ELR (cell line): Measurements from ENCODE around the gene MGAT5.
"Not testable (repeated sequence)": the region's sequence is repeated elsewhere in the genome, so short reads cannot be mapped to it uniquely, and the experiment has no call there.

Experiments
- DNase-seq: peaks from one replicate; pipeline ENCODE4 v3.0.0-alpha.2; 2015; ENCODE audit warnings: low read depth

MGAT5 gene

GRCh38 chr2:134279417-134279816 is 25.5 kb downstream of the MGAT5 start:
- no peak for DNase-seq

GRCh38 chr2:134280231-134280630 is 26.4 kb downstream of the MGAT5 start:
- no peak for DNase-seq

- no peak for DNase-seq
Measured at GRCh38 chr2:134280726-134281125, 26.9 kb downstream of the MGAT5 start.

- DNase-seq, result no peak
Measured at GRCh38 chr2:134281815-134282419, 28.0 kb downstream of the MGAT5 start.

GRCh38 chr2:134282629-134283400 is 28.9 kb downstream of the MGAT5 start:
- no peak for DNase-seq

GRCh38 chr2:134283661-134284060 is 29.8 kb downstream of the MGAT5 start:
- DNase-seq, result no peak

- DNase-seq, result no peak
Measured at GRCh38 chr2:134284119-134284670, 30.3 kb downstream of the MGAT5 start.

GRCh38 chr2:134287323-134287722 is 33.5 kb downstream of the MGAT5 start:
- no peak for DNase-seq

- DNase-seq, result no peak
Measured at GRCh38 chr2:134288814-134289213, 34.9 kb downstream of the MGAT5 start.

- DNase-seq, result no peak
Measured at GRCh38 chr2:134289225-134289624, 35.4 kb downstream of the MGAT5 start.

- DNase-seq, result peak; percentile 33
Measured at GRCh38 chr2:134290358-134290757, 36.5 kb downstream of the MGAT5 start.

GRCh38 chr2:134292514-134292913 is 38.6 kb downstream of the MGAT5 start:
- DNase-seq, result no peak

GRCh38 chr2:134293719-134294537 is 40.1 kb downstream of the MGAT5 start:
- no peak for DNase-seq

GRCh38 chr2:134294598-134294997 is 40.7 kb downstream of the MGAT5 start:
- DNase-seq, result not testable (repeated sequence)

GRCh38 chr2:134295441-134295840 is 41.6 kb downstream of the MGAT5 start:
- peak; percentile 12 for DNase-seq

- no peak for DNase-seq
Measured at GRCh38 chr2:134296301-134296700, 42.4 kb downstream of the MGAT5 start.

GRCh38 chr2:134299334-134299733 is 45.5 kb downstream of the MGAT5 start:
- no peak for DNase-seq

- DNase-seq, result no peak
Measured at GRCh38 chr2:134300585-134300984, 46.7 kb downstream of the MGAT5 start.

- DNase-seq, result peak; percentile 70
Measured at GRCh38 chr2:134301099-134301927, 47.4 kb downstream of the MGAT5 start.

- no peak for DNase-seq
Measured at GRCh38 chr2:134301928-134302260, 48.0 kb downstream of the MGAT5 start.

GRCh38 chr2:134304394-134305108 is 50.7 kb downstream of the MGAT5 start:
- DNase-seq, result no peak
